Activated CD8-positive, alpha-beta T cell treated with anti-CD3 and anti-CD28 coated beads, Interleukin-2, amount 10 ng/mL, durations not matched to agents 7 days and 5 days (primary cell): Measurements from ENCODE around the gene ARFGAP3. TPM values are rescaled to one million over a fixed set of nuclear protein-coding genes. Genes with fewer than 3 reads are reported as not detected.

Experiments
- ATAC-seq: fragments of 150-1000 bp; cut with Tn5 transposase; one replicate; pipeline ENCODE4 v1.10.0; 2021; ENCODE audit warnings: moderate library complexity
- CTCF ChIA-PET: fragments of 350-600 bp; sonication (Branson Sonifier 250); formaldehyde crosslinking; loops from one replicate; lab custom pipeline; 2021; ENCODE audit warnings: antibody characterized with exemption; lab: Charles Lee
- POLR2A ChIA-PET: fragments of 350-600 bp; sonication (Branson Sonifier 250); formaldehyde crosslinking; loops from one replicate; lab custom pipeline; 2021; ENCODE audit warnings: antibody characterized with exemption; lab: Charles Lee
- DNase-seq: peaks from one replicate; pipeline ENCODE4 v3.0.0-alpha.2; 2020
- H3K27ac Mint-ChIP-seq: one replicate; pipeline ENCODE4 v1.8.0; 2021; ENCODE audit warnings: mild to moderate bottlenecking, mixed read lengths
- H3K27me3 Mint-ChIP-seq: one replicate; pipeline ENCODE4 v1.8.0; 2021; ENCODE audit warnings: low read depth, mixed read lengths
- H3K36me3 Mint-ChIP-seq: one replicate; pipeline ENCODE4 v1.8.0; 2021; ENCODE audit warnings: low read depth, mixed read lengths
- H3K4me1 Mint-ChIP-seq: one replicate; pipeline ENCODE4 v1.8.0; 2021; ENCODE audit warnings: low read depth, mixed read lengths
- H3K4me3 Mint-ChIP-seq: one replicate; pipeline ENCODE4 v1.8.0; 2021; ENCODE audit warnings: mild to moderate bottlenecking, mixed read lengths
- H3K9me3 Mint-ChIP-seq: one replicate; pipeline ENCODE4 v1.8.0; 2022; ENCODE audit warnings: mixed read lengths; ENCODE audit not compliant: insufficient read depth
- total RNA-seq, 2 experiments: library from RNA; stranded (reverse); gene quantifications; one replicate each; pipeline ENCODE4 v1.2.3, GENCODE V29; 2021

Gene ARFGAP3
- total RNA-seq, 2 experiments from 2014 or later, result 35.8 to 36.7 TPM

DNA sequence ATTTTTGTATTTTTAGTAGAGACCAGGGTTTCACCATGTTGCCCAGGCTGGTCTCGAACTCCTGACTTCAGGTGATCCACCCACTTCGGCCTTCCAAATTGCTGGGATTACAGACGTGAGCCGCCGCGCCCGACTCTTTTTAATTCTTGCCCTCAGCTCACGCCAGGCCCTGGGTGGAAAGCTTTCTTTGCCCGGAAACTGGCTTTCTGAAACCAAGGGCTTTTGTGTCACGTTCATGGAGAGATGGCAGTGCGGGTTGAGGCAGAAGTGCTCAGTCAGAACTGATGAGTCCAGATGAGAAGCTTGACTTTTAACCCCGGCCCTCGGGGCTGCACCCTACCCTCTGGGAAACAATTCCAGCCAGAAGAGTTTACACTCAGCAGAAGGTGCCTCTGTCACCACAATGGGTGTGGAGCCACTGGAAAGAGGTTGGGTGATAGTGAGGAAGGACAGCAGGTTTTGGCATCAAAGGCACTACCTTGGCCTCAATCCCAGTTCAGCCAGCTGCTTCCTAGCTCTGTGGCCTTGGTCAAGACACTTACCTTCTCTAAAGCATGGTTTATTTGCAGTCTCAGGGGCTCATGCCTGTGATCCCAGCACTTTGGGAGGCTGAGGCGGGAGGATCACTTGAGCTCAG is 890 bp upstream of the ARFGAP3 start:
- no peak for ATAC-seq
- POLR2A ChIA-PET, result interaction anchor here (1.0 to 1.8 kb wide), 2 partner anchors 176 to 244 kb away, joined by 3 to 11 read pairs; partner anchors contain the start of gene POLDIP3
- H3K4me3 Mint-ChIP-seq, result no peak overlapping the region

DNA sequence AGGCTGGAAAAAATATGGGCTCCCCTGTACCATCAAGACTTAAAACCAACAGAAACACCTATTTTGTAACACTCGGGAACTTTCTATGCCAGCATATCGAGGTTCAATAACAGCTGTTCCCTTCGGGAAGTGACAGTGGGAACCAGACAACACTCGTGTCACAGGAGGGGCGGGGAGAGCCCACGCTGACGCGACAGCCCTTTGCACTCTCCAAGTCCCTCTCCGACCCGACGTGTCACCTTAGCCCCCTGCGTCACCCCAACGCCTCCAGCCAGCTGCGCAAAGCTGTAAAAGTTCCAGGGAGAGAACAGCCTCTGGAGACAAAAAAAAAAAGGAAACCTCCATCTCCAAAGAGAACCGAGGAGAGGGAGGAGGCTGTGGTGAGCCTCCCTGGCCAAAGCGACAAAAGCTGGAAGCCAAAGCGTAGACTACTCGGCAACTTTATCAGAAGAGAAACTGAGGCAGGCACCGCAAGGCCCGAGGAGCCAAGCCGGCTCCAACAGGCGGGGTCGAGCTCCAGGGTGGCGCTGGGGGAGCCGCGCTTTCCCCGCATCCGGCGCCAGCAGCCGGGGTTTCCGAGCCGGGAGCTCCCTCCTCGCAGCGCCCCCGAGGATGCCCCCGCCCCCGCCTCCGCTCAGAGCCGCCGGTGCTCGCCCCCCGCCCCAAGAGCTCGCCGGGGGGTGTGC is 751 bp downstream of the ARFGAP3 start:
- ChIA-PET CTCF (interaction anchor here (1.9 kb wide), 1 partner anchor 11 kb away, joined by 9 read pairs; no protein-coding TSS in a partner anchor), POLR2A (interaction anchor here (0.7 to 1.6 kb wide), 7 partner anchors 10 to 289 kb away, joined by 3 to 8 read pairs (median 4); partner anchors contain the start of genes MCAT and POLDIP3)
- Mint-ChIP-seq H3K4me1 (peaks cover 9% of the 10 kb centered on the region), H3K27ac (peak overlapping the region; percentile 93), H3K36me3 (peaks cover 3% of the 10 kb centered on the region), H3K9me3 (no peaks in the 10 kb centered on the region), H3K27me3 (no peaks in the 10 kb centered on the region), H3K4me3 (peak overlapping the region; percentile 87)
- peak; percentile 71 for DNase-seq
- peak; percentile 40 for ATAC-seq

More for the DNA sequence above, 890 bp upstream of the ARFGAP3 start:
- Mint-ChIP-seq H3K27ac (peak overlapping the region; percentile 30), H3K4me1 (peaks cover 12% of the 10 kb centered on the region), H3K36me3 (peaks cover 3% of the 10 kb centered on the region), H3K27me3 (no peaks in the 10 kb centered on the region), H3K9me3 (no peaks in the 10 kb centered on the region)
- no peak for DNase-seq
- CTCF ChIA-PET, result interaction anchor here (1.3 to 1.5 kb wide), 2 partner anchors 10 to 36 kb away, joined by 4 to 10 read pairs; no protein-coding TSS in a partner anchor

DNA sequence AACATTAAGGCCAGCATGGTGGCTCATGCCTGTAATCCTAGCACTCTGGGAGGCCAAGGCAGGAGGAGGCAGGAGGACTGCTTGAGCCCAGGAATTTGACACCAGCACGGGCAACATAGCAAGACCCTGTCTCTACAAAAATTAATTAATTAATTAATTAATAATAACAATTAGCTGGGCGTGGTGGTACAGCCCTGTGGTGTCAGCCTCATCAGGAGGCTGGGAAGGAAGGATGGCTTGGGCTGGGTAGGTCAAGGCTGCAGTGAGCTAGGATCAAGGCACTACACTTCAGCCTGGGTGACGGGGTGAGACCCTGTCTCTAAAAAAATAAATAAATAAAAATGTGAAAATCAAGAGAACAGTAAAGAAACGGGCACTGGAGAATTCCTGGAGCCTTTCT is 1.4 kb downstream of the ARFGAP3 start:
- CTCF ChIA-PET, result interaction anchor here (1.9 kb wide), 1 partner anchor 12 kb away, joined by 9 read pairs; no protein-coding TSS in a partner anchor
- no peak for ATAC-seq

DNA sequence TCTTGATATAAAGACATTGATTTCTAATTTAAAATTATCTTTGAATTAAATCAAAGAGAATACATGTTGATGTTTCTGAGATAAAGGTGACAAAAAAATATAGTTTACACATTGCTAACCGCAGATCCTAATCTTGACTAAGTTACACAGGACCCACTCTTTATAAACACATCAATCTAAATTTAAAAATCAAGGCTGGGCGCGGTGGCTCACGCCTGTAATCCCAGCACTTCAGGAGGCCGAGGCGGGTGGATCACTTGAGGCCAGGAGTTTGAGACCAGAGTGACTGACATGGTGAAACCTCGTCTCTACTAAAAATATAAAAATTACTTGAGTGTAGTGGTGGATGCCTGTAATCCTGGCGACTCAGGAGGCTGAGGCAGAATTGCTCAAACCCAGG is 1.9 kb downstream of the ARFGAP3 start:
- ATAC-seq (no peak), DNase-seq (no peak)
- Mint-ChIP-seq H3K27ac (no peak overlapping the region), H3K4me3 (peak overlapping the region; percentile 31), H3K9me3 (no peaks in the 10 kb centered on the region), H3K4me1 (peaks cover 12% of the 10 kb centered on the region), H3K36me3 (peaks cover 3% of the 10 kb centered on the region), H3K27me3 (no peaks in the 10 kb centered on the region)
- CTCF ChIA-PET, result interaction anchor here (1.0 kb wide), 1 partner anchor 235 kb away, joined by 4 read pairs; no protein-coding TSS in a partner anchor
- POLR2A ChIA-PET, result no interaction called here

More for the DNA sequence above, 1.4 kb downstream of the ARFGAP3 start:
- peaks cover 3% of the 10 kb centered on the region for H3K36me3 Mint-ChIP-seq
- POLR2A ChIA-PET, result interaction anchor here (1.1 to 1.6 kb wide), 2 partner anchors 206 to 240 kb away, joined by 3 to 8 read pairs; partner anchors contain the start of gene POLDIP3
- H3K4me3 Mint-ChIP-seq, result peak overlapping the region; percentile 87
- no peaks in the 10 kb centered on the region for H3K27me3 Mint-ChIP-seq
- no peaks in the 10 kb centered on the region for H3K9me3 Mint-ChIP-seq
- peaks cover 12% of the 10 kb centered on the region for H3K4me1 Mint-ChIP-seq
- no peak for DNase-seq
- H3K27ac Mint-ChIP-seq, result peak overlapping the region; percentile 93

DNA sequence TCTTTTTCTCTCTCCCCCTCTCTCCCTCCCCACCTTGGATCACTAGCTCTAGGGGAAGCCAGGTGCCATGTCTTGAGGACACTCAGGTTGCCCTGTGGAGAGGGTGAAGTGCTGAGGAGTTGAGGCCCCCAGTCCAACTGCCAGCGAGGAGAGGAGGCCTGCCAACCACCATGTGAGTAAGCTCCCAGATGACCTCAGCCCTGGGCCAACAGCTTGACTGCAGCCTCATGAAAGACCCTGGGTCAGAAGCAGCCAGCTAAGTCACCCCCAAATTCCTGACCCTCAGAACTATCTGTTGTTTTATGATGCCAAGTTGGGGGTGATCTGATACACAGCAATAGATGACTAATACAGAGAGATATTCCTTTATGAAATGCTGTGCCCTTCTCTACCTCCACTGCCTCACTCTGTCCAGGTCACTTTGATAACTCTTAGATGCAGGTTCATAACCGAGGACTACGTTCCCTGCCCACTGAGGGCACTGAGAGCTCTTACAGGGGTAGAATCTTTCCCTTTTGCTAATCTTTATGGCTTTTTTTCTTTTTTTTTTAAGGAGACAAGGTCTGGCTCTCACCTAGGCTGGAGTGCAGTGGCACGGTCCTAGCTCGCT is 8.0 kb downstream of the ARFGAP3 start:
- Mint-ChIP-seq H3K27ac (no peak overlapping the region), H3K4me3 (no peak overlapping the region), H3K9me3 (no peaks in the 10 kb centered on the region), H3K4me1 (peaks cover 9% of the 10 kb centered on the region), H3K27me3 (no peaks in the 10 kb centered on the region), H3K36me3 (peaks cover 18% of the 10 kb centered on the region)
- ChIA-PET POLR2A (interaction anchor here (0.6 kb wide), 1 partner anchor 27 kb away, joined by 3 read pairs; no protein-coding TSS in a partner anchor), CTCF (interaction anchor here (2.0 kb wide), 1 partner anchor 19 kb away, joined by 7 read pairs; no protein-coding TSS in a partner anchor)
- no peak for DNase-seq
- no peak for ATAC-seq

DNA sequence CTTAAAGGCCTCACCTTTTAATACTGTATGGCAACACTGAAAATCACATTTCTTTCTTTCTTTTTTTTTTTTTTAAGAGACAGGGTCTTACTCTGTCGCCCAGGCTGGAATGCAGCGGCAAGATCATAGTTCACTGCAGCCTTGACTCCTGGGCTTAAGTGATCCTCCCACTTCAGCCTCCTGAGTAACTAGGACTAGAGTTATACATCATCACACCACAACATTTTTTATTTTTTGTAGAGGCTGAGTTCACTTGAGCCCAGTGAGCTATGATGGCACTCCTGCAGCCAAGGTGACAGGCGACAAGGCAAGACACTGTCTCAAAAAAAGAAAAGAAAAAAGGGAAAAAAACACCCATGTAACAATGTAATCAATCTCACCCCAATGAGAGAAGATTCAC is 10.0 kb downstream of the ARFGAP3 start:
- H3K27ac Mint-ChIP-seq, result no peak overlapping the region
- DNase-seq, result no peak
- ChIA-PET POLR2A (no interaction called here), CTCF (no interaction called here)
- ATAC-seq, result no peak
- peaks cover 23% of the 10 kb centered on the region for H3K4me1 Mint-ChIP-seq
- H3K4me3 Mint-ChIP-seq, result no peak overlapping the region
- H3K36me3 Mint-ChIP-seq, result peaks cover 24% of the 10 kb centered on the region
- H3K27me3 Mint-ChIP-seq, result no peaks in the 10 kb centered on the region
- H3K9me3 Mint-ChIP-seq, result no peaks in the 10 kb centered on the region

DNA sequence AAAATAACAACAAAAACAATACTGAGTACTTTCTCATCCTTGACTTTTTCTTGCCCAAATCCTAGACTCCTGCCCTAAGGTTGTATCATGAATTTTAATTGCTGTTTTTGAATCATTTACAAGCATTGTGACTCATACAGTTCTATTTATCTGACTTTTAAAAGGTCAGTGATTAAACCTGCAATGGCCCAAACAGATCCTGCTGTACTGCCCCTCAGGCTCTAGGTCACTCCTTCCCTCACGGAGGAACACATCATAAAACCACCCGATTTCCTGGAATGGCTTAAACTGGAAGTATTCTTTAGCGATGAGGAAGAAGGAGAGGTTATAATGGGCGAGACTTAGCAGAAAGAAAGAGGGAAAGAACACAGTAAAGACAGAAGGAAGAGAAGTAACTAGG is 12.3 kb downstream of the ARFGAP3 start:
- H3K27ac Mint-ChIP-seq, result no peak overlapping the region
- ChIA-PET CTCF (interaction anchor here (1.5 kb wide), 1 partner anchor 9 kb away, joined by 4 read pairs; no protein-coding TSS in a partner anchor), POLR2A (no interaction called here)
- no peaks in the 10 kb centered on the region for H3K27me3 Mint-ChIP-seq
- no peaks in the 10 kb centered on the region for H3K9me3 Mint-ChIP-seq
- no peak for ATAC-seq
- DNase-seq, result no peak
- peaks cover 28% of the 10 kb centered on the region for H3K4me1 Mint-ChIP-seq
- peaks cover 37% of the 10 kb centered on the region for H3K36me3 Mint-ChIP-seq
- no peak overlapping the region for H3K4me3 Mint-ChIP-seq

DNA sequence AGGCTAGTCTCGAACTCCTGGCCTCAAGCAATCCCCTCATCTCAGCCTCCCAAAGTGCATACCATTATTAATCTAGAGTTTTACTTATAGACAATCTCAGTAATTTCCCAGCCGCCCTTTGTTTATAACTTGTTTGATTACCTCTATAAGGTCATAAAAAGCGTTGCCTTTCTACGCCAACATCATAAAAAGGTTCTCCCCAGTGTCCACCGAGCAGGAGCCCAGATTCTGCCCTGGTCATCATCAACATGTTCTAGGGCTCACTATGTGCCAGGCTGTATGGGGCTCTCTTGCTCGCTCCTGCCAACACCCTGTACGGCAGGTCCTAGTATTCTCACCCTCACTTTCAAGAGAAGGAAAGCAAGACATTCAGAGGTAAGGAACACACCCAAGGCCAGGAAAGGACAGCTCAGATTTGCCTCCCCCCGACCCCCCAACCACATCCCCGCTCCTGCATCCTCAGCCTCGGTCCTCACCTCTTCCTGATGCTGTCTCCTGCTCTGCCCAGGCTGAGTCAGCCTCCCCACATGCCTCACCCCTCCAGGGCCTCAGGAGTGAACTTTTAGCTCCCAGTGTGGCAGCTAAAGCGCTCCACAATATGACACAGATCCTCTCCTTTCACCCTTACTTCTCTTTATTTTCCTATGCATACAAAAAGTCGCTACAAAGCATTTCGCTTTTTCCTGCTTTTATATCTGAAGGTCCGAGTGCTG is 14.3 kb downstream of the ARFGAP3 start:
- no peaks in the 10 kb centered on the region for H3K9me3 Mint-ChIP-seq
- DNase-seq, result no peak
- H3K4me3 Mint-ChIP-seq, result no peak overlapping the region
- H3K27me3 Mint-ChIP-seq, result no peaks in the 10 kb centered on the region
- no peak overlapping the region for H3K27ac Mint-ChIP-seq
- ChIA-PET CTCF (no interaction called here), POLR2A (no interaction called here)
- no peak for ATAC-seq
- peaks cover 39% of the 10 kb centered on the region for H3K36me3 Mint-ChIP-seq
- peaks cover 28% of the 10 kb centered on the region for H3K4me1 Mint-ChIP-seq

DNA sequence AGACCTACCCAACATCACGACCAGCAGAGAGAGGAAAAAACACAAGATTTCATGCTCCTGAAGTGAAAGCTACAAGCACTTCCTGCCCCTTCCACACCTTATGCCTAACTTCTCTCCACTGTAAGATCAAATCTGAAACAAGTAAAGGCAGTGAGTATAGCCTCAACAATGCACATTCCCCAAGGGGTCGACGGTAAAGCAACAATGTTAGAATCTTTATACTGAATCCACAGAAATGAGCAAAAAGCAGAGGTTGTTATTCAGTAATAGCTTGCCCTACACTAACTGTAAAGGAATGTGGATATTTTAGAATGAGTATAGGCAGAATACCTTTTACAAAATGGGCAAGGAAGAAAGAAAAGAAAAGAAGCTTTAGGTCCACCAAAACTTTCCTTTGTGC is 15.6 kb downstream of the ARFGAP3 start:
- Mint-ChIP-seq H3K27ac (peak overlapping the region; percentile 48), H3K36me3 (peaks cover 35% of the 10 kb centered on the region), H3K4me1 (peaks cover 28% of the 10 kb centered on the region), H3K27me3 (no peaks in the 10 kb centered on the region), H3K4me3 (no peak overlapping the region), H3K9me3 (no peaks in the 10 kb centered on the region)
- ChIA-PET POLR2A (no interaction called here), CTCF (interaction anchor here (1.0 kb wide), 1 partner anchor 18 kb away, joined by 3 read pairs; no protein-coding TSS in a partner anchor)
- no peak for ATAC-seq
- DNase-seq, result no peak

DNA sequence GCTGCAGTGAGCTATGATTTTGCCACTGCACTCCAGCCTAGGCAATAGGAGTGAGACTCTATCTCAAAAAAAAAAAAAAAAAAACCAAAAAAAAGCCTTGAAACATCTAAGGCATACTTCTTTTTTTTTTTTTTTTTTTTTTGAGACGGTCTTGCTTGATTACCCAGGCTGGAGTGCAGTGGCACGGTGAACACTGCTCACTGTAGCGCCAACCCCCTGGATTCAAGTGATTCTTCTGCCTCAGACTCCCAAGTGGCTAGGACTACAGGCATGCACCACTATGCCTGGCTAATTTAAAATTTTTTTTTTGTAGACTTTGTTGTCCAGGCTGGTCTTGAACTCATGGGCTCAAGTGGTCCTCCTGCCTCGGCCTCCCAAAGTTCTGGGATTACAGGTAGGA is 19.5 kb downstream of the ARFGAP3 start:
- ChIA-PET CTCF (no interaction called here), POLR2A (no interaction called here)
- ATAC-seq (no peak), DNase-seq (no peak)
- Mint-ChIP-seq H3K4me3 (no peak overlapping the region), H3K36me3 (peaks cover 20% of the 10 kb centered on the region), H3K9me3 (no peaks in the 10 kb centered on the region), H3K4me1 (peaks cover 9% of the 10 kb centered on the region), H3K27me3 (no peaks in the 10 kb centered on the region), H3K27ac (no peak overlapping the region)

DNA sequence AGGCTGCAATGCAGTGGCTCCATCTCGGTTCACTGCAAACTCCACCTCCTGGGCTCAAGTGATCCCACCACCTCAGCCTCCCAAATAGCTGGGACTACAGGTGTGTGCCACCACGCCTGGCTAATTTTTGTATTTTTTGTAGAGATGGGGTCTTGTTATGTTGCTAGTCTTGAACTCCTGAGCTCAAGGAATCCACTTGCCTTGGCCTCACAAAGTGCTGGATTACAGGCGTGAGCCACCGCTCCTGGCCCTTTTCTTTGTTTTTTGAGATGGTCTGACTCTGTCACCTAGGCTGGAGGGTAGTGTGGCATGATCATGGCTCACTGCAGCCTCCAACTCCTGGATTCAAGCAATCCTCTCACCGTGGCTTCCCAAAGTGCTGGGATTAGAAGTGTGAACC is 21.0 kb downstream of the ARFGAP3 start:
- POLR2A ChIA-PET, result no interaction called here
- no peaks in the 10 kb centered on the region for H3K27me3 Mint-ChIP-seq
- H3K36me3 Mint-ChIP-seq, result peaks cover 20% of the 10 kb centered on the region

More for the DNA sequence above, 21.0 kb downstream of the ARFGAP3 start:
- CTCF ChIA-PET, result interaction anchor here (1.0 kb wide), 1 partner anchor 8 kb away, joined by 4 read pairs; no protein-coding TSS in a partner anchor
- Mint-ChIP-seq H3K9me3 (no peaks in the 10 kb centered on the region), H3K4me1 (peaks cover 4% of the 10 kb centered on the region), H3K4me3 (no peak overlapping the region), H3K27ac (no peak overlapping the region)
- DNase-seq, result no peak
- ATAC-seq, result no peak
